Duodenal mucosa (tissue), 2 donors: ENCODE results near the gene TTC28.

ENCODE experiments used
- H3K27ac ChIP-seq: one replicate; pipeline ENCODE4 v1.7.0; 2013; ENCODE audit warnings: low read depth, low read length
- H3K27me3 ChIP-seq, 2 donors: one replicate each; pipeline ENCODE4 v1.7.0; 2013; ENCODE audit warnings: low read length in 2 of 2, control low read depth in 1 of 2; ENCODE audit not compliant: insufficient read depth in 2 of 2, control insufficient read depth in 1 of 2
- H3K36me3 ChIP-seq, 2 donors: one replicate each; pipeline ENCODE4 v1.7.0; 2013; ENCODE audit warnings: low read length in 2 of 2, control low read depth in 1 of 2; ENCODE audit not compliant: insufficient read depth in 2 of 2, control insufficient read depth in 1 of 2
- H3K4me1 ChIP-seq, 2 donors: one replicate each; pipeline ENCODE4 v1.7.0; 2013; ENCODE audit warnings: low read length in 2 of 2, control low read depth in 1 of 2; ENCODE audit not compliant: insufficient read depth in 2 of 2, control insufficient read depth in 1 of 2
- H3K4me3 ChIP-seq, 2 donors: one replicate each; pipeline ENCODE4 v1.7.0; 2013; ENCODE audit warnings: low read length in 2 of 2, low read depth in 1 of 2
- H3K9ac ChIP-seq, 2 donors: one replicate each; pipeline ENCODE4 v1.7.0; 2013; ENCODE audit warnings: low read length in 2 of 2, low read depth in 1 of 2
- H3K9me3 ChIP-seq, 2 donors: one replicate each; pipeline ENCODE4 v1.7.0; 2013; ENCODE audit warnings: low read length in 2 of 2, control low read depth in 1 of 2; ENCODE audit not compliant: control insufficient read depth in 1 of 2

Gene TTC28

DNA sequence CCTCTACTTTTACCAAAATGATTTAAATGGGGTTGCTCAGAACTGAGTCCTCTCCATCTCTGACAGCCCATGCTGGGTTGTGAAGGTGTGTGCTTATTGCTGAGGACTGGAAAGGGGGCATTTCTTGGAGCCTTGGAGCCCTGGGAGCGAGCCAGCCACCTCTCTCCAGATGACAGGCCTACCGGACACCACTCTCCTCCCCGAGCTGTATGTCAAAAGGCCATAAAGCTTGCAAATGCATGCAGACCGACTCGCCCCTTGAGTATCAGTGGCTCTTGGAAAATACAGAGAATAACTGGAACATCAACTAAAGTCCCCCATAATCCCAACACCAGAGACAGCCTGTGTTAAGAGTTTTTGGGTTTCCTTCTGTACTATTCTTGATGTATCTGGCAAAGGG lies 692.7 kb downstream of the TTC28 start:
- Histone ChIP-seq H3K36me3 (peaks cover 4 to 39% of the 10 kb centered on the region in 2 donors), H3K9me3 (no peaks in the 10 kb centered on the region), H3K27ac (no peak overlapping the region), H3K27me3 (no peaks in the 10 kb centered on the region), H3K4me1 (no peaks in the 10 kb centered on the region), H3K4me3 (no peak overlapping the region), H3K9ac (no peak overlapping the region)

DNA sequence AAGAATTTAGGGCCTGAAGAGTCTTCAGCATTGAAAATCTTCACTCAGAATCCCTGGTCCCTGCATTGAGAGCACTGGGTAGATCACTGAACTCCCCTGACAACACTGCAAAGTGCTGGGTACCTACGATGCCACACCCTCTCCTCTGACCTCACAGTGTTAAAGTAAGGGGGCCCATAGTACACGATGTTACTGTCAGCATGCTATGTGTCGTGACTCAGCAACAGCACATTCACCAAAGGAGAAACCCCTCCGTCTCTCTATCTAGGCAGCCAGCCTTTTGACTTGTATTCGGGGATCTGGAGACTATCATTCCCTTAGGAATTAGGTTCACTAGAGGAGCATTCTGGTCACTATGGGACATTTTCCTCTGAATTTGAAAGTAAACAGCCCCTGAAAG lies 693.2 kb downstream of the TTC28 start:
- peaks cover 4 to 40% of the 10 kb centered on the region in 2 donors for H3K36me3 ChIP-seq
- no peak overlapping the region for H3K27ac ChIP-seq
- H3K27me3 ChIP-seq, result no peaks in the 10 kb centered on the region
- H3K4me3 ChIP-seq, result no peak overlapping the region
- H3K9ac ChIP-seq, result no peak overlapping the region
- H3K9me3 ChIP-seq, result no peaks in the 10 kb centered on the region
- H3K4me1 ChIP-seq, result no peaks in the 10 kb centered on the region

DNA sequence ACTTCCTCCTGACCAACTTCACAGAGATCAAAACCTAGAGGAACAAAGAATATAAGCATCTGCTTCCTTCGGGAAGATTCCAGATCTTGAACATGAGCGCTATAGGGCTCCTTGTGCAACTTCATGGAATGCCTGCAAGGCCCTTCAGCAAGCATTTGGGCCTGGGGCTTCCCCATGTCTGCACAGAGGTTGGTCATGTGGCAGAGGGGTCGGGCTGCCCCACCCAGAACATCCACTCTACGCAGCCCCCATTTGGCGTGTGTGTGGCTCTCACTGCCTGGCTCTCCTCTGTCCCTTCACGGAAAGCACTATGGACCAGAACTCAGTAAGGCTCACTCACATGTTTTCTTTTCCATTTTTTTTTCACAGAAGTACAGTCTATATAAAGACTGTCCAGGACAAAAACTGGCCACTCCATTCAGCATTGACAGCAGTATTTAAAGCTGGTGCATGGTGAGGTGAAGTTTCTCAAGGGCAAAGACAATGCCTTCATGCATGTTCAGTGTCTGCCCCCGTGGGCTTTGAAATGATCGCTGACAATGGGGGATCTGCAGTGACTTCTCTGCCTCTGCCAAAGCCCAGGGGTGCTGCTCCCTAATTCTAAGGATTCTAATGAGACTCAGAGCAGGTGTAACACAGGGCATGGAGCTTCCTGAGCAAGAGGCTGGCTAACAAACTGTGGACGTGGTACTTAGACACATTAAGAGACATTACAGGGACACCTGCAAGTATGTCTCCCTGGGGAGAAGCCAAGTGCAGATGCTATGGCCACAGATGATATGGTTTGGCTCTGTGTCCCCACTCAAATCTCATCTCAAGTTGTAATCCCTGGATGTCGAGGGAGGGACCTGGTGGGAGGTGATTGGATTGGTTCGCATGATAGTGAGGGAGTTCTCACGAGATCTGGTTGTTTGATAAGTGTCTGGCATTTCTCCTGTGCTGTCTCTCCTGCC lies 694.0 kb downstream of the TTC28 start:
- Histone ChIP-seq H3K4me3 (no peak overlapping the region), H3K9ac (no peak overlapping the region), H3K36me3 (peaks cover 4 to 40% of the 10 kb centered on the region in 2 donors), H3K27ac (no peak overlapping the region), H3K27me3 (no peaks in the 10 kb centered on the region), H3K9me3 (no peaks in the 10 kb centered on the region), H3K4me1 (no peaks in the 10 kb centered on the region)

DNA sequence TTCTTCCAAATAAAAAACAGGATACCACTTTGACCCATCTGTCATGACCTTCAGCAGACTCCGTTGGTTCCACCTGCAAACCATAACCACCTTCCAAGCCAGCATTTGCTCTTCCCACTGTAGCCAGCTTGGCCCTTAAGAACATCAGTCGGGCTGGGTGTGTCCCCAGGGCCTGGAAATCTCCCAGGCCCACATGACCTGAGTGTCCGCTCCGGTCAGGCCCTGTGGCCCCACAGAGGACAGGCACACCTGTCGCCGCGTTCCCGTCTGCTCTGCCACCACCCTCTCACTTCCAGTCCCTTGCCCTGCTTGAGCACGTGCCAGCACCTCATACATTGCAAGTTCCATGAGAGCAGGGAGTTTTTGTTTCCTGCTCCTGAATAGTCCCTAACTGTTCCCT lies 694.9 kb downstream of the TTC28 start:
- no peak overlapping the region for H3K9ac ChIP-seq
- H3K36me3 ChIP-seq, result peaks cover 4 to 37% of the 10 kb centered on the region in 2 donors
- H3K9me3 ChIP-seq, result no peaks in the 10 kb centered on the region
- no peak overlapping the region for H3K4me3 ChIP-seq
- H3K27me3 ChIP-seq, result no peaks in the 10 kb centered on the region
- H3K27ac ChIP-seq, result no peak overlapping the region
- no peaks in the 10 kb centered on the region for H3K4me1 ChIP-seq

DNA sequence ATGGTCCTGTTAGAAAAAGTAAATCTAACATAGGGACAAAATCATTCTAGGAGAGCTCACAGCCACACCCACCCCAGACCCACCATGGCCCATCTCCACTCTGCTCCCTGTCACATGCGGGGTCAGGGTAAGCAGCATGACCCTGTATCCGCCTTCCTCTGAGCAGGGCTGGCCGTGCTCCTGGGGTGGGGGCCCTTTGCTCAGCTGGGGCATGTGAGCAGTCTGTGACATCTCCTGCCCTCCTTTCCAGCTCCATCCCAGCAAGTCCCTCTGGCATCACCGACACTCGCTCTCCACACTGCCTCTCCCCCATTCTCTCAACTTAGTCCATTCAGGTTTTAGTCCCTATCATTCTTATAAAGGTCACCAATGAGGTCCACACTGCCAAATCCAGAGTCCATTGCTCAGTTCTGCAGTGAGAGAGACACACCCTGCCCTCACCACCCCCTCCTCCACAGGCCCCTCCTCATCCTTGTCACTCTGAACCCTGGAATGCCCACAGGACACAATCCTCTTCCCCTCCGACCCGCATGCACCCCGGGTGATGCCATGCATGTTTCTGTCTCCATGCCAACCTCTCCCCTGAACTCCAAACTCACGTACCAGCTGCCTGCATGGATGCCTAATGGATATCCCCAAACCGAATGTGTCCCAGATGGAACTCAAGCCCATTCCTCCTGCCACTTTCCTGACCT lies 695.5 kb downstream of the TTC28 start:
- H3K27ac ChIP-seq, result no peak overlapping the region
- no peaks in the 10 kb centered on the region for H3K27me3 ChIP-seq
- no peaks in the 10 kb centered on the region for H3K9me3 ChIP-seq
- H3K4me1 ChIP-seq, result no peaks in the 10 kb centered on the region
- H3K9ac ChIP-seq, result no peak overlapping the region
- H3K36me3 ChIP-seq, result peaks cover 4 to 36% of the 10 kb centered on the region in 2 donors
- no peak overlapping the region for H3K4me3 ChIP-seq

DNA sequence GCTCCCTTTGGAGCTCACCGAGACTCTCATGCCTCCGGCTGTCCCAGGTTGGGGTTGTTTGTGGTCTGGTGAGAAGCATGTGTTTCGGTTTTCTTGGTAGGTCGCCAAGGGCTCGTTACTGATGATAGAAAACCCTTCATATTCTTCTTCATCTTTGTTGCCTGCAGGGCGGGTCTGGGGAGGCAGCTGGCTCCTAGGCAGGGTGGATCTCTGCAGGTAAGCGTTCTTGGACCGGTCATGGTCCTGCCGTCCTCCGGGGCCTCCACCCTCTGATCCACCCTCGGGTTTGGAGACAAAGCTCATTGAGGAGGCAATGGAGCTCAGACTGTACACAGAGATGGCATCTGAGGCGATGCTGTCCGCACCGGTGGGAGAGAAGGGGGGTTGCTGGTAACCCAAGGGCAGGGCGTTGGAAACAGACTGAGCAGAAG lies 696.3 kb downstream of the TTC28 start:
- H3K36me3 ChIP-seq, result peaks cover 4 to 36% of the 10 kb centered on the region in 2 donors
- no peak overlapping the region for H3K9ac ChIP-seq
- no peak overlapping the region for H3K27ac ChIP-seq
- H3K4me1 ChIP-seq, result no peaks in the 10 kb centered on the region
- no peaks in the 10 kb centered on the region for H3K9me3 ChIP-seq
- H3K4me3 ChIP-seq, result no peak overlapping the region
- no peaks in the 10 kb centered on the region for H3K27me3 ChIP-seq

DNA sequence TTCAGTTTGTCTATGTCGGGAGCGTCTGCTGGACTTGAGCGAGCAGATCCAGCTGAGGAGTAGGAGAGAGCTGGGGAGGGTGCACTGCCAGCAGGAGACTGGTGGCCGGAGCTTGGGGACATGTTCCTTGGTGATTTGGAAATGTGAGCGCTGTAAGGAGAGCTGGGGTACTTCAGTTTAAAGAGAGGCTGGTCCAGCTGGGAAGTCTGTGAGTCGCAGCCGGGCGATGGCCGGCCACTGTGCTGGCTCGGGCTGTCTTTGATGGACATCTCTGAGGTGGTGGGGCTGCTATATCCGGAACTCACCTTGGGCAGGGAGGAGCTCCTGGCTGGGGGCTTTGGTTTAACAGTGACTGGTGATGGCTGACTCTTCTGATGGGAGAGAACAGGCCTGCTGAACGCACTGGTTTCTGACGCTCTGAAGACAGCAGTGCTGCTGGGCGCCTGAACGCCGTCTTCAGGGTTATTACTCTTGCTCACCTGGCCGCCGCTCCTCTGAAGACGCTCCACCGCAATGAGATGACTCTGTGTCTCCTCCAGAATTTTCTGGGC lies 696.9 kb downstream of the TTC28 start:
- no peak overlapping the region for H3K27ac ChIP-seq
- no peak overlapping the region for H3K4me3 ChIP-seq
- peaks cover 4 to 36% of the 10 kb centered on the region in 2 donors for H3K36me3 ChIP-seq
- H3K9me3 ChIP-seq, result no peaks in the 10 kb centered on the region
- no peaks in the 10 kb centered on the region for H3K4me1 ChIP-seq
- H3K27me3 ChIP-seq, result no peaks in the 10 kb centered on the region
- no peak overlapping the region for H3K9ac ChIP-seq

DNA sequence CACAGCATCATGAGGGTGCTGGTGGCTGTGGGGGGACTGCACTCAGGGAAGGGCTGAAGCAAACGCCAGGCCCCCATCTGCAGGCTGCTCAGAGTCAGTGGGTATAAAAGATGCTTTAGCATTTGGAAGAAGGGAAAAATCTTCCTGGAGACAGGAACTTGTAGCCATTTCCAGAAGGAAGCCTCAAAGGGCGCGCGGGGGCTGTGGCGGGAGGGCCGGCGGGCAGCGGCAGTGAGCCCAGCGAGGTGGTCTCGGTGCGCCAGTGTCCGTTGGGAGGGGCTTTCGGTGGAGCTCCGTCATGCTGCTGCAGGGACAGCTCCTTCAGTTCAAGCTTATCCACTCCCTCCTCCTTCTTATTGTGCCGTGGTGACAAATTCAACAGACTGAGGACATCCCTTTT lies 697.5 kb downstream of the TTC28 start:
- Histone ChIP-seq H3K9ac (no peak overlapping the region), H3K4me3 (no peak overlapping the region), H3K36me3 (peaks cover 4 to 33% of the 10 kb centered on the region in 2 donors), H3K27ac (no peak overlapping the region), H3K4me1 (no peaks in the 10 kb centered on the region), H3K9me3 (no peaks in the 10 kb centered on the region), H3K27me3 (no peaks in the 10 kb centered on the region)

DNA sequence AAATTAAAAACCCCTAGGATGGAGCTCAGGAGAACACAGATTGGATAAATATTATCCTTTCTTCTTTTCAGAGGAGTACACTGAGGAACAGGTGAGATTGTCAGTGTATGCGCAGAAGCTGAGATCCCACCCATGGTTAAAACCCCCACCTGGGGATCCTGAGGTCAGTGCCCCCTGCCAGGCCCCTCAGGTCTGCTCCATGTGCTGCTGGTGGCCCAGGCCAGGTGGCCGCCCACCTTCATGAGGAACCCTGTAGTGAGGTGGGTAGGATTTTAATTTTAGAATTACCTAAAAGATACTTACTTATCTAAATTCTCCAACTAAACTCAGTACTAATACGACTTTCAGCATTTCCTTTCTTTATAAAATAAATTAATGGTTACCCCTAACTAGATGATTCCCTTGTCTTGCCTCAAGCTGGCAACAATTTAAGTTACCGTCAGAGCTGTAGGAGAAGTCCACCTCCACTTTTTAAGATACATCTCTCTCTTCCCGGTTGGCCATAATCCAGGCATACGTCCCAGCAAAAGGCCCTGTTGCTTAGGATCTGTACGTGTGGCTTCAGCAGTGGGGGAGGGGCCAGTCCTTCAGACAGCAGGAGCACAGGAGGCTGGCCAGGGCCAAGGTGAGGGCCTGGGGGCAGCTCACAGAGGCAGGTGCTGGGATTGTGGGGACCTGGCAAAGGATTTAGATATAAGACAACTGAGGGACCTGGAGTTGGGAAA lies 699.1 kb downstream of the TTC28 start:
- no peaks in the 10 kb centered on the region for H3K9me3 ChIP-seq
- no peaks in the 10 kb centered on the region for H3K27me3 ChIP-seq
- H3K27ac ChIP-seq, result no peak overlapping the region
- peaks cover 1 to 32% of the 10 kb centered on the region in 2 donors for H3K36me3 ChIP-seq
- H3K4me1 ChIP-seq, result no peaks in the 10 kb centered on the region
- H3K9ac ChIP-seq, result no peak overlapping the region
- no peak overlapping the region for H3K4me3 ChIP-seq
